ENCODE measurements around the gene TAPBPL.
A peak's percentile ranks its signal among the peaks of the same experiment; 100 is the strongest.
"Not testable (repeated sequence)": the region's sequence is repeated elsewhere in the genome, so short reads cannot be mapped to it uniquely, and the experiment has no call there.

TAPBPL gene

GRCh38 chr12:6478416-6478815 lies 26.6 kb downstream of the TAPBPL start:
- no peak for DNase-seq (ENCODE audit: low read depth)
- no peak overlapping the region for H3K4me3 ChIP-seq (ENCODE audit: low read depth, low read length)

GRCh38 chr12:6488240-6488639 lies 36.4 kb downstream of the TAPBPL start:
- no peak overlapping the region for H3K4me3 ChIP-seq (ENCODE audit: low read depth, low read length)
- DNase-seq (ENCODE audit: low read depth), result no peak
- TF ChIP-seq CTCF (conservative IDR thresholded peaks at IDR 0.05; ENCODE audit: low read depth, low read length), result no peak

More at GRCh38 chr12:6478416-6478815, 26.6 kb downstream of the TAPBPL start:
- no peak for TF ChIP-seq CTCF (conservative IDR thresholded peaks at IDR 0.05; ENCODE audit: low read depth, low read length)

GRCh38 chr12:6489449-6489848 lies 37.6 kb downstream of the TAPBPL start:
- DNase-seq (ENCODE audit: low read depth), result peak; percentile 9
- H3K4me3 ChIP-seq (ENCODE audit: low read depth, low read length), result no peak overlapping the region
- no peak for TF ChIP-seq CTCF (conservative IDR thresholded peaks at IDR 0.05; ENCODE audit: low read depth, low read length)

DNA sequence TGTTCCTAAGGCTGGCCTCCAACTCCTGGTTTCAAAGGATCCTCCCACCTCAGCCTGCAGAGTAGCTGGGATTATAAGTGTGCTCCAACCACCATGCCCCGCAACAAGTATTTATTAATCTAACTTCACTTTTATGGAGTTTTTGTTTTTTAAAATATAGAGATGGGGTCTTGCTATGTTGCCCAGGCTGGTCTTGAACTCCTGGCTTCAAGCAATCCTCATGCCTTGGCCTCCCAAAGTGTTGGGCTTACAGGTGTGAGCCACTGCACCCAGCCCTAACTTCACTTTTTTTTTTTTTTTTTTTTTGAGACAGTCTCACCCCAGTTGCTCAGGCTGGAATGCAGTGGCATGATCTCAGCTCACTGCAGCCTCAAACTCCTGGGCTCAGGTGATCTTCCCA lies 38.8 kb downstream of the TAPBPL start:
- not testable (repeated sequence) for H3K4me3 ChIP-seq (ENCODE audit: low read depth, low read length); DNase-seq (ENCODE audit: low read depth)

DNA sequence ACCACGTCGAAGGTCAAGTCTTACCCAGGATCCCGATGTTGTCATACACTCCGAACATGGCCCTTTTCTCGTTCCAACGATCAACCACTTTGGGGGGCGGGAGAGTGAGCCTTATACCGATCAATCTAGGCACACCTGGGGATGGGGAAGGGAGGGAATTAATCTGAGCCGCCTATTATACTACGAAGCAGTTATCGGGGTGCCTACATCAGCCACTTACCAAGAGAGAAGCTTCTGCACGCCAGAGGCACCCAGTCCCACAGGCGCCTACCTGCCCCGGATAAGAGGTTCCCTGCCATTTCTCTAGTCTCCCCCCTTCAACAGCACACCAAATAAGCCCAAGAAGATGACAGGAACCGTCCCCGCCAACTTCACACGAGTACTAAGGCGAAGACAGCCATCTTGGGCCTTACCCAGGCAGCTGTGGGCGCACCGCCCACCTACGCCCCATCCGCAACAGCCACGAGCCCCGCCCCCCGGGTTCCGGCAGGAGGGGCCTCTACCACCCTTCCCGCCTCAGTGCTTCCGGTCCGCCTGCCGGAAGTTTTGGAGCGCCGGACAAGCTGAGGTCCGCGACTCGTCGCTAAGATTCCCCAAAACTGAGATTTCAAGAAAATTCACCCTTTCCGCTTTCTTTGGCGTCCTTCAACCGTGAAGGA lies 41.1 kb downstream of the TAPBPL start, which contains the start of gene MRPL51:
TSS of gene MRPL51 (minus strand) at position 425 of the 659 bp plus-strand sequence. CDS start at position 299, 126 bp downstream.
- H3K4me3 ChIP-seq (ENCODE audit: low read depth, low read length), result peak within 1 kb of the TSS; percentile 87
- peak; percentile 97 for DNase-seq (ENCODE audit: low read depth)
- no peak for TF ChIP-seq CTCF (conservative IDR thresholded peaks at IDR 0.05; ENCODE audit: low read depth, low read length)

- TF ChIP-seq CTCF (conservative IDR thresholded peaks at IDR 0.05; ENCODE audit: low read depth, low read length), result peak; percentile 36
- H3K4me3 ChIP-seq (ENCODE audit: low read depth, low read length), result peak within 1 kb of the TSS; percentile 87
- peak; percentile 97 for DNase-seq (ENCODE audit: low read depth)
These were observed 41.8 kb downstream of the TAPBPL start, which contains the start of gene NCAPD2 for GRCh38 chr12:6493497-6494257. Gene NCAPD2 (plus strand): TSS chr12:6494102. CDS start chr12:6495099, 997 bp downstream.

GRCh38 chr12:6494258-6494743 lies 42.5 kb downstream of the TAPBPL start:
- H3K4me3 ChIP-seq (ENCODE audit: low read depth, low read length), result peak overlapping the region; percentile 76
- no peak for DNase-seq (ENCODE audit: low read depth)
- TF ChIP-seq CTCF (conservative IDR thresholded peaks at IDR 0.05; ENCODE audit: low read depth, low read length), result peak; percentile 29

Measured in choroid plexus epithelial cell (primary cell).